Upper lobe of left lung (tissue), 6 donors: Measurements from ENCODE around the gene G6PC3. TPM values are rescaled to one million over a fixed set of nuclear protein-coding genes. Genes with fewer than 3 reads are reported as not detected.
A peak's percentile ranks its signal among the peaks of the same experiment; 100 is the strongest.
"Not testable (repeated sequence)": the region's sequence is repeated elsewhere in the genome, so short reads cannot be mapped to it uniquely, and the experiment has no call there.

Source experiments
- ATAC-seq, 2 donors: fragments of 200-7000 bp; cut with Tn5 transposase; one replicate each; pipeline ENCODE4 v1.9.1; 2022; ENCODE audit warnings: mild to moderate bottlenecking in 2 of 2, moderate library complexity in 2 of 2; ENCODE audit not compliant: low FRiP score in 2 of 2
- DNase-seq, 2 donors: peaks; one replicate each; pipeline ENCODE4 v3.0.0-alpha.2; 2019 to 2020
- H3K27ac ChIP-seq, 4 donors: fragments of 200-600 bp; sonication (generic); one replicate each; pipeline ENCODE4 v1.5.1; 2016 to 2019
- H3K27me3 ChIP-seq, 4 donors: fragments of 200-600 bp; sonication (generic); one replicate each; pipeline ENCODE4 v1.5.1; 2017 to 2019
- H3K36me3 ChIP-seq, 4 donors: fragments of 200-600 bp; sonication (generic); one replicate each; pipeline ENCODE4 v1.5.1; 2016 to 2019
- H3K4me1 ChIP-seq, 4 donors: fragments of 200-600 bp; sonication (generic); one replicate each; pipeline ENCODE4 v1.5.1; 2018 to 2019
- H3K4me3 ChIP-seq, 4 donors: fragments of 200-600 bp; sonication (generic); one replicate each; pipeline ENCODE4 v1.5.1; 2017 to 2019; ENCODE audit warnings: mild to moderate bottlenecking in 2 of 4, moderate library complexity in 1 of 4
- H3K9me3 ChIP-seq, 4 donors: fragments of 200-600 bp; sonication (generic); one replicate each; pipeline ENCODE4 v1.5.1; 2018 to 2019
- CTCF ChIP-seq, 6 experiments: fragments of 450-650 bp in 4 of 6; fragments of 200-600 bp in 2 of 6; sonication (generic) in 2 of 6; IDR thresholded peaks; one replicate each; pipeline ENCODE4 v1.5.1; 2016 to 2019; ENCODE audit warnings: antibody characterized with exemption in 6 of 6
- EP300 ChIP-seq, 4 donors: sonication (generic); formaldehyde crosslinking; IDR thresholded peaks; one replicate each; pipeline ENCODE4 v1.5.1; 2017; ENCODE audit warnings: antibody characterized with exemption in 4 of 4, control low read depth in 2 of 4
- POLR2A ChIP-seq, 4 donors: fragments of 450-650 bp; IDR thresholded peaks; one replicate each; pipeline ENCODE4 v1.5.1; 2016 to 2017; ENCODE audit warnings: antibody characterized with exemption in 4 of 4, mild to moderate bottlenecking in 2 of 4
- POLR2AphosphoS5 ChIP-seq, 2 donors: sonication (generic); formaldehyde crosslinking; IDR thresholded peaks; one replicate each; pipeline ENCODE4 v1.5.1; 2017; ENCODE audit warnings: antibody characterized with exemption in 2 of 2
- WGBS, 2 donors: methylation state at CpG; one replicate each; pipeline ENCODE4 v1.1.5; 2017 to 2018; 5-methylcytosine and 5-hydroxymethylcytosine counted together
- total RNA-seq, 6 donors: library from RNA; depleted of rRNA in 4 of 6; stranded (reverse); fragments of >200 nt in 4 of 6; gene quantifications; one replicate each; pipeline versions ENCODE4 v1.1.0 to v1.2.1, GENCODE V29; 2016 to 2021
- donor health status: DM: no; HTN: no; CAD: no; lungs with moderate emphysema.
- donor health status: DM: no; HTN: yes; CAD: no; lungs with severe emphysema.

Gene G6PC3
- total RNA-seq, 6 donors from 2014 or later, result 16.8 to 63.0 (median 33.8) TPM

- DNase-seq, result peak in 1 of 2 donors; percentile 77
- H3K4me1 ChIP-seq, result peaks cover 33 to 49% (median 37%) of the 10 kb centered on the region in 4 donors
Observed at GRCh38 chr17:44117351-44117750, 46.8 kb downstream of the G6PC3 start.

DNA sequence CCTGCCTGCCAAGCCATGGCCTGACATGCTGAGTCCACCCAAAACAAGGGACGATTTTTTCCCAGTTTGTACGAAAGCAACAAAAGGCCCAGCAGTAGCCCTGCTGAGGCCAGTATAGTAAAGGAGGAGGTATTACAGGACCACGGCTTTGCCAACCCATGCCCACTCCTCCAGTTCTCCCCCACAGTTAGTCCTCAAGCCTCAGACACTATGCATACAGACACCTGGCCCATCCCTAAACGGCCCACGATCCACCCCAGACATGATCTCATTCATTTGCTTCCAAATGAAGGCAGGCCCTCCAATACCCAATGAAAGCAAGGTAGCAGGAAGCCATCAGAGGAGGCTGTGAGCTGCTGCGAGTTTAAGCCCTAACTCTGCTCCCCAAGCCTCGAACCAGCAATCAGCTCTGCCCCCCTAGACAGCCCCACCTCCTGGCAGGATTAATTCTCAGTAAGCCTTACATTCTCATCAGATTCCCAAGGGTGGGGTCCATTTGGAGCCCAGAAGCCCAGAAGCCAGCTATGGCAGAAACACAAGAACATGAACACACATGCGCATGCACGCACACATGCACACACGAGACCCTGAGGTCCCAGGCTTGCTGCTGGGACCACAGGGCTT, 48.0 kb downstream of the G6PC3 start:
- WGBS, 2 donors, result 65 to 80% methylated on average over 10 of the region's 10 CpGs
- TF ChIP-seq EP300 (IDR thresholded peaks at IDR 0.05) (no peak), POLR2A (IDR thresholded peaks at IDR 0.05) (no peak), POLR2AphosphoS5 (IDR thresholded peaks at IDR 0.05) (no peak)
- ATAC-seq, result no peak

More at GRCh38 chr17:44117351-44117750, 46.8 kb downstream of the G6PC3 start:
- 76 to 81% methylated on average over 12 to 18 of the region's 18 CpGs for WGBS, 2 donors
- Histone ChIP-seq H3K4me3 (no peak overlapping the region), H3K27me3 (no peaks in the 10 kb centered on the region), H3K36me3 (peaks cover 0 to 33% (median 16%) of the 10 kb centered on the region in 4 donors), H3K27ac (no peak overlapping the region), H3K9me3 (no peaks in the 10 kb centered on the region)
- TF ChIP-seq POLR2A (IDR thresholded peaks at IDR 0.05) (no peak), EP300 (IDR thresholded peaks at IDR 0.05) (no peak), CTCF (IDR thresholded peaks at IDR 0.05) (no peak), POLR2AphosphoS5 (IDR thresholded peaks at IDR 0.05) (no peak)
- no peak for ATAC-seq

GRCh38 chr17:44119062-44119461, 48.5 kb downstream of the G6PC3 start:
- Histone ChIP-seq H3K27ac (peak overlapping the region in 3 of 4 donors; percentile 22 to 27 (median 24)), H3K9me3 (no peaks in the 10 kb centered on the region), H3K27me3 (no peaks in the 10 kb centered on the region), H3K4me1 (peaks cover 30 to 53% (median 37%) of the 10 kb centered on the region in 4 donors), H3K36me3 (peaks cover 0 to 33% (median 13%) of the 10 kb centered on the region in 4 donors), H3K4me3 (no peak overlapping the region)
- DNase-seq (no peak), ATAC-seq (no peak)
- WGBS, 2 donors, result 64 to 100% methylated on average over 2 to 5 of the region's 5 CpGs
- no peak for TF ChIP-seq EP300 (IDR thresholded peaks at IDR 0.05)
- no peak for TF ChIP-seq CTCF (IDR thresholded peaks at IDR 0.05)
- no peak for TF ChIP-seq POLR2A (IDR thresholded peaks at IDR 0.05)
- TF ChIP-seq POLR2AphosphoS5 (IDR thresholded peaks at IDR 0.05), result no peak

More for the DNA sequence above, 48.0 kb downstream of the G6PC3 start:
- Histone ChIP-seq H3K27me3 (no peaks in the 10 kb centered on the region), H3K27ac (peak overlapping the region in 2 of 4 donors; percentile 22 to 27), H3K36me3 (peaks cover 0 to 33% (median 16%) of the 10 kb centered on the region in 4 donors), H3K4me3 (no peak overlapping the region), H3K4me1 (peaks cover 32 to 51% (median 36%) of the 10 kb centered on the region in 4 donors), H3K9me3 (no peaks in the 10 kb centered on the region)
- DNase-seq, result no peak

GRCh38 chr17:44119798-44120197, 49.3 kb downstream of the G6PC3 start:
- Histone ChIP-seq H3K4me3 (no peak overlapping the region), H3K27me3 (no peaks in the 10 kb centered on the region), H3K36me3 (peaks cover 0 to 26% (median 8%) of the 10 kb centered on the region in 4 donors), H3K4me1 (peaks cover 34 to 59% (median 43%) of the 10 kb centered on the region in 4 donors), H3K27ac (peak overlapping the region in 2 of 4 donors; percentile 15 to 57), H3K9me3 (no peaks in the 10 kb centered on the region)
- ATAC-seq (no peak), DNase-seq (no peak)
- WGBS, 2 donors, result 93 to 100% methylated on average over 2 of the region's 2 CpGs
- TF ChIP-seq CTCF (IDR thresholded peaks at IDR 0.05) (no peak), EP300 (IDR thresholded peaks at IDR 0.05) (no peak), POLR2AphosphoS5 (IDR thresholded peaks at IDR 0.05) (no peak), POLR2A (IDR thresholded peaks at IDR 0.05) (no peak)

- DNase-seq, H3K27me3 ChIP-seq, ATAC-seq, H3K4me3 ChIP-seq, H3K9me3 ChIP-seq: not testable (repeated sequence)
- H3K4me1 ChIP-seq, result peaks cover 34 to 59% (median 43%) of the 10 kb centered on the region in 4 donors
- peak overlapping the region in 3 of 4 donors; percentile 15 to 99 (median 42) for H3K27ac ChIP-seq
- WGBS, 2 donors, result 94% methylated on average over 10 to 11 of the region's 11 CpGs
- peaks cover 0 to 23% (median 8%) of the 10 kb centered on the region in 4 donors for H3K36me3 ChIP-seq
Observed at GRCh38 chr17:44120281-44120680, 49.7 kb downstream of the G6PC3 start.
